NK-92 (cell line): ENCODE measurements around the gene USP44.
"Not testable (repeated sequence)": the region's sequence is repeated elsewhere in the genome, so short reads cannot be mapped to it uniquely, and the experiment has no call there.

Source experiments
- DNase-seq: peaks from one replicate; lab custom pipeline; 2025; ENCODE audit not compliant: unreplicated experiment; lab: John Stamatoyannopoulos, UW

USP44 gene

GRCh38 chr12:95511977-95512376, 39.3 kb downstream of the USP44 start:
- no peak for DNase-seq

- DNase-seq, result no peak
Measured at GRCh38 chr12:95509300-95509699, 42.0 kb downstream of the USP44 start.

- DNase-seq, result no peak
Measured at GRCh38 chr12:95506707-95507523, 44.4 kb downstream of the USP44 start.

GRCh38 chr12:95505039-95505438, 46.2 kb downstream of the USP44 start:
- DNase-seq, result no peak

- no peak for DNase-seq
Measured at GRCh38 chr12:95504140-95504539, 47.1 kb downstream of the USP44 start.

GRCh38 chr12:95499772-95500171, 51.5 kb downstream of the USP44 start:
- no peak for DNase-seq

GRCh38 chr12:95498968-95499367, 52.3 kb downstream of the USP44 start:
- DNase-seq, result no peak

GRCh38 chr12:95497031-95497430, 54.2 kb downstream of the USP44 start:
- no peak for DNase-seq

GRCh38 chr12:95495433-95495832, 55.8 kb downstream of the USP44 start:
- DNase-seq, result no peak

- DNase-seq, result no peak
Measured at GRCh38 chr12:95494888-95495287, 56.4 kb downstream of the USP44 start.

GRCh38 chr12:95492462-95492861, 58.8 kb downstream of the USP44 start:
- no peak for DNase-seq

- no peak for DNase-seq
Measured at GRCh38 chr12:95487024-95487423, 64.3 kb downstream of the USP44 start.

- no peak for DNase-seq
Measured at GRCh38 chr12:95484524-95484923, 66.8 kb downstream of the USP44 start.

- DNase-seq, result not testable (repeated sequence)
Measured at GRCh38 chr12:95482564-95482963, 68.7 kb downstream of the USP44 start.

GRCh38 chr12:95481888-95482287, 69.4 kb downstream of the USP44 start:
- no peak for DNase-seq

- DNase-seq, result no peak
Measured at GRCh38 chr12:95481072-95481471, 70.2 kb downstream of the USP44 start.

GRCh38 chr12:95480230-95480629, 71.0 kb downstream of the USP44 start:
- DNase-seq, result no peak

GRCh38 chr12:95474660-95474958, 76.7 kb downstream of the USP44 start:
- DNase-seq, result no peak

- peak; percentile 31 for DNase-seq
Measured at GRCh38 chr12:95473884-95474659, 77.2 kb downstream of the USP44 start, which contains the start of gene METAP2. TSS of gene METAP2 (plus strand) at chr12:95474152. CDS start at chr12:95474180, 28 bp downstream.

- DNase-seq, result no peak
Measured at GRCh38 chr12:95473231-95473883, 77.9 kb downstream of the USP44 start.

- no peak for DNase-seq
Measured at GRCh38 chr12:95470300-95470699, 81.0 kb downstream of the USP44 start.
